Adrenal gland (tissue), 5 donors: ENCODE measurements around the gene WDR86.

Experiments used
- POLR2A ChIP-seq, 2 donors: fragments of 450-650 bp; IDR thresholded peaks; one replicate each; pipeline ENCODE4 v1.6.1; 2017; ENCODE audit warnings: antibody characterized with exemption in 2 of 2, mild to moderate bottlenecking in 2 of 2, moderate library complexity in 1 of 2
- TF ChIP-seq, protein P1 (sequence below), 6 experiments: fragments of 450-650 bp in 4 of 6; fragments of 200-600 bp in 2 of 6; sonication (generic) in 1 of 6; IDR thresholded peaks; 1 replicate in 5 of 6; 2 replicates in 1 of 6; pipeline versions ENCODE4 v1.5.1 to v1.8.0; 2016 to 2021; ENCODE audit warnings: antibody characterized with exemption in 6 of 6, mild to moderate bottlenecking in 2 of 6, moderate library complexity in 1 of 6
- donor health status: DM: no; HTN: no; CAD: no.

DNA sequence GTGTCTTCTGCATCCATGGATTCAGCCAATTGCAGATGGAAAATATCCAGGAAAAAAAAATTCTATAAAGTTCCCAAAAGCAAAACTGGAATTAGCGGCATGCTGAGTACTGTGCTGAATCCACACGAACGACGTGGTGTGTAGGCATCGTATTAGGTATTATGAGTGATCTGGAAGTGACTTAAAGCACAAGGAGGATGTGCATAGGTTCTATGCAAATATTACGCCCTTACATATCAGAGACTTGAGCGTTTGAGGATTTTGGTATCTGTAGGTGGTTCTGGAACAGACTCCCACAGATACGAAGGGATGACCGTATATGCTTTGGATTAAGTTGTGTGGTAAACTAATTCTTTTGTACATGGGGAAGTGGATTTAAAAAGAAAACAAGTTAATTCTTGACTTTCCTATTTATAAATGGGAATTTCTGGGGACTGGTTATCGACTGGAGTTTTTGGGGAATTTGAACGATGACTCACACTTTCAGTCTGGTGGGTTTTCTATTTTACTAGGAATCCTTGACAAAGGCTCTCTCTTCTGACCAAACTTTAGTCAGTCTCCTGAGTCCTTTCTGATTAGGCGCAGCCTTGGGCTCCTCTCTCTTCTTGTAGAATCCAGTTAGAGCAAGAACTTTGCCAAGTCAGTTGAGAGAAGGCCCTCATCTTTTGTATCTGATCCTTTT is 73.7 kb downstream of the WDR86 start:
- TF ChIP-seq, protein P1, sequence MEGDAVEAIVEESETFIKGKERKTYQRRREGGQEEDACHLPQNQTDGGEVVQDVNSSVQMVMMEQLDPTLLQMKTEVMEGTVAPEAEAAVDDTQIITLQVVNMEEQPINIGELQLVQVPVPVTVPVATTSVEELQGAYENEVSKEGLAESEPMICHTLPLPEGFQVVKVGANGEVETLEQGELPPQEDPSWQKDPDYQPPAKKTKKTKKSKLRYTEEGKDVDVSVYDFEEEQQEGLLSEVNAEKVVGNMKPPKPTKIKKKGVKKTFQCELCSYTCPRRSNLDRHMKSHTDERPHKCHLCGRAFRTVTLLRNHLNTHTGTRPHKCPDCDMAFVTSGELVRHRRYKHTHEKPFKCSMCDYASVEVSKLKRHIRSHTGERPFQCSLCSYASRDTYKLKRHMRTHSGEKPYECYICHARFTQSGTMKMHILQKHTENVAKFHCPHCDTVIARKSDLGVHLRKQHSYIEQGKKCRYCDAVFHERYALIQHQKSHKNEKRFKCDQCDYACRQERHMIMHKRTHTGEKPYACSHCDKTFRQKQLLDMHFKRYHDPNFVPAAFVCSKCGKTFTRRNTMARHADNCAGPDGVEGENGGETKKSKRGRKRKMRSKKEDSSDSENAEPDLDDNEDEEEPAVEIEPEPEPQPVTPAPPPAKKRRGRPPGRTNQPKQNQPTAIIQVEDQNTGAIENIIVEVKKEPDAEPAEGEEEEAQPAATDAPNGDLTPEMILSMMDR (IDR thresholded peaks at IDR 0.05): no peak
- TF ChIP-seq POLR2A (IDR thresholded peaks at IDR 0.05): no peak
